Fibroblast of the aortic adventitia (primary cell): ENCODE data around the gene DNAH9. TPM values are rescaled to one million over a fixed set of nuclear protein-coding genes. Genes with fewer than 3 reads are reported as not detected.

Experiments used
- DNase-seq: peaks from one replicate; pipeline ENCODE4 v3.0.0-alpha.2; 2010; ENCODE audit warnings: low read depth
- H3K4me3 ChIP-seq: 2 replicates; pipeline ENCODE4 v1.5.1; 2011; ENCODE audit warnings: low read depth, mild to moderate bottlenecking, control low read depth, low read length, moderate library complexity
- CTCF ChIP-seq: IDR thresholded peaks from 2 replicates; pipeline ENCODE4 v1.5.1; 2011; ENCODE audit warnings: mild to moderate bottlenecking, low read length, control low read depth, inconsistent platforms; ENCODE audit not compliant: insufficient read depth
- total RNA-seq: library from RNA; depleted of rRNA; stranded (reverse); fragments of >200 nt; gene quantifications from 2 replicates; pipeline ENCODE4 v1.2.3, GENCODE V29; 2012; ENCODE audit warnings: low replicate concordance

DNAH9 gene
- total RNA-seq, 1 donor = not detected

- H3K4me3 ChIP-seq = no peak overlapping the region
- no peak for TF ChIP-seq CTCF
- no peak for DNase-seq
Observed at GRCh38 chr17:11823862-11824261, 225.6 kb downstream of the DNAH9 start.

- TF ChIP-seq CTCF = no peak
- DNase-seq = no peak
- no peak overlapping the region for H3K4me3 ChIP-seq
Observed at GRCh38 chr17:11825572-11826209, 227.4 kb downstream of the DNAH9 start.

GRCh38 chr17:11832401-11833137 is 234.3 kb downstream of the DNAH9 start:
- no peak for DNase-seq
- H3K4me3 ChIP-seq = no peak overlapping the region
- TF ChIP-seq CTCF = no peak

- DNase-seq = no peak
- no peak for TF ChIP-seq CTCF
- H3K4me3 ChIP-seq = no peak overlapping the region
Observed at GRCh38 chr17:11836508-11836907, 238.2 kb downstream of the DNAH9 start.

- H3K4me3 ChIP-seq = no peak overlapping the region
- TF ChIP-seq CTCF = no peak
- no peak for DNase-seq
Observed at GRCh38 chr17:11840052-11840451, 241.8 kb downstream of the DNAH9 start.

- no peak overlapping the region for H3K4me3 ChIP-seq
- TF ChIP-seq CTCF = no peak
Observed at GRCh38 chr17:11840831-11841230, 242.6 kb downstream of the DNAH9 start.

More at GRCh38 chr17:11840831-11841230, 242.6 kb downstream of the DNAH9 start:
- DNase-seq = no peak
